HG03457 (cell line): ENCODE measurements around the gene MYO15B.

Experiments
- ATAC-seq: cut with Tn5 transposase; IDR thresholded peaks from one replicate; pipeline ENCODE4 v1.9.1; 2021; ENCODE audit warnings: moderate number of reproducible peaks; ENCODE audit not compliant: unreplicated experiment

MYO15B gene

DNA sequence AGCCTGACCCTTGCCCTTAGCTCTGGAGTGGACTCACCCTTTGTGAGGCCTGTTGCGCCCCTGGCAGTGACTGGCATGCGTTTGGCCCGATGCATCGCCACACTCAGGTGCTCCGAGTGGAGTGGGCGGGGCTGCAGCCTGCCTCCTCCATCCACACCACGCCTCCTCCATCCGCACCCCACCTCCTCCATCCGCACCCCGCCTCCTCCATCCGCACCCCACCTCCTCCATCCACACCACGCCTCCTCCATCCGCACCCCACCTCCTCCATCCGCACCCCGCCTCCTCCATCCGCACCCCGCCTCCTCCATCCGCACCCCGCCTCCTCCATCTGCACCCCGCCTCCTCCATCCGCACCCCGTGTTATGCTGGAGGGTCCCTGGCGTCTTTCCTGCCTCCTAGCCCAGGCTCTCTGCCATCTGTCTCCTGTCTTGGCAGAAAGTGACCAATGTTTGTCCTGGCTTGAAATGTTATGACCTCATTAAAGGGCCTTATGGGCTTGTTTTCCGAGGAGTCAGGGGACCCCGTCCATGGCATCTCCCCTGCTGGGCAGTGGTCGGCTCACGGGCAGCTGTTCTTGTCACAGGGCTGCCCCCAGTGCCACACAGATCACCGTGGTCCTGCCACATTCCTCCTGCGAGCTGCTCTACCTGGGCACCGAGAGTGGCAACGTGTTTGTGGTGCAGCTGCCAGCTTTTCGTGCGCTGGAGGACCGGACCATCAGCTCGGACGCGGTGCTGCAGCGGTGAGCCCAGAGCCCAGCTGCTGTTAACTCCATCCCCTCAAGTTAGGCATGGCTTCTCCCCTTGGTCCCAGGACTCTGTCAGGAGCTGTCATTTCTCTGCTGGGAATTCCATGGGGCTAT, 28.7 kb upstream of the MYO15B start:
- ATAC-seq = no peak

DNA sequence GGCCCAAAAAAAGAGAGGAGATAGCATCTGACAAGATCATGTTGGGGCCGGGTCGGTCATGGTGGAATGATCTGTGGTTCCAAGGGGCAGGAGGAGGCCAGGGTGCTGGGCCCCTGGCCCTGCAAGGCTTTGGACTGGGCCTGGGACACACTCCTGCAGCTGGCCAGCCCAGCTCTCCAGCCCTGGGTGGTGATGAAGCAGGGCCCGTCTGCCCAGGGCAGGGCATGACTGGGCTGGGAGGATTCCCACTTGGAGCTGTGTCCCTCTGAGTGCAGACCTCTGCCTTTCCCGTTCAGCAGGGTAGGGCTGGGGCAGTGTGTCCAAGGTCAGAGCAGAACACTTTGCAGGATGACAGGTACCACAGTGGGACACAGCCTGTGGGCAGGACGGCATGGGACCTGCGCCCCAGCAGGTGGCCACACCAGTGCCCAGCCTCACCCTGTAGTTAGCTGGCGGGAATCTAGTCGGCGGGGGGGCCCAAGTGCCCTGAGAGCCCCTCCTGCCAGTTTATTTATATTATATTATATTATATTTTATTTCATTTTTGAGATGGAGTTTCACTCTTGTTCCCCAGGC, 27.6 kb upstream of the MYO15B start:
- no peak for ATAC-seq

DNA sequence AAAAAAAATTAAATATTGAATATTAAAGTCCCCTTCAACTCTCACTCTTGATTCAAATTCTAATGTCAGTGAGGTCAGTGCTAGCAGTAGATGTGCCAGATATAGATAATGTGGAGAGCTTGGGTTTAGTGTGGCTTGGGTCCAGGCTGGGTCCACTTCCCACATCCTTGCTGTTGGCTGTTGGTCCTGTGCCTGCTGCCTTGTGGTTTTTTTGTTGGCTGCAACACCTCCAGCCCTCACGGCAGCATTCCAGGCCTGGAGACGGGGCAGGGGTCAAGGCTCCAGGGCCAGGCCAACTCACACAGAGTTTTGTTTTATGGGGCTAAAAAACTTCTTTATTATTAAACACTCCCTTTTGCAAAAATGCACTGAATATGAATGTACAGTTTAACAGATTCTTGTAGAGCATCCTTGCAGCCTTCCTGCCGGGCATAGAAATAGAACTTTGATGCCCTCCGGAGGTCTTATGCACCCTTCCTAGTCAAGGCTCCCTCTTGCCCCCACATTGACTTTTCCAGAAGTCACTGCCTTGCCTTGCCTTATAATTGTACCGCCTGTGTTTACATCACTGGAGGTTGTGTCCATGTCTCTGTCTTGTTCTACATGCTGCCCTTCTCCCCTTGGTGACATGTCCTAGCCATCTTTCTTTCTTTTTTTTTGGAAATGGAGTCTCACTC, 25.5 kb upstream of the MYO15B start:
- ATAC-seq = no peak

DNA sequence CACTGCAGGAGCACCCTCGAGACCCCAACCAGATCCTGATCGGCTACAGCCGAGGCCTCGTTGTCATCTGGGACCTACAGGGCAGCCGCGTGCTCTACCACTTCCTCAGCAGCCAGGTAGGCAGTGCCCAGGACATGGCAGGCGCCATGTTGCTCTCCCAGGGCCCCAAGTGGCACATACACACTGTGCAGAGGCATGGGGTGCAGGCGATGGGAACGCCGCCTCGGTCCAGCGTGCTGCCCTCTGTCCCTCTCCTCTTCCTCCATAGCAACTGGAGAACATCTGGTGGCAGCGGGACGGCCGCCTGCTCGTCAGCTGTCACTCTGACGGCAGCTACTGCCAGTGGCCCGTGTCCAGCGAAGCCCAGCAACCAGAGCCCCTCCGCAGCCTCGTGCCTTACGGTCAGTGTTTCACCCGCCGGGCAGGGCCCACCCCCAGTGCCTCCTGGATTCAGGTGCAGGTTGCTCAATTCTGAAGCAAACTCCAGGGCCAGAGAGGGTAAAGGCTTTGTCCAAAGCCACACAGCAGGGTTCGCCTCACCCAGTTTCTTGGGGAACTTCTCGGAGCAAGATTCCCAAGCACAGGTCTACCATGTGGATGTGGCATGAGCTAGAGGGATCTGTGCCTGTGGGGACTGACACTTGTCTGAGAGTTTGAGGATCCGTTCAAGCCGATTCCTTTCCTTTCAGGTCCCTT, 24.4 kb upstream of the MYO15B start:
- ATAC-seq = no peak

DNA sequence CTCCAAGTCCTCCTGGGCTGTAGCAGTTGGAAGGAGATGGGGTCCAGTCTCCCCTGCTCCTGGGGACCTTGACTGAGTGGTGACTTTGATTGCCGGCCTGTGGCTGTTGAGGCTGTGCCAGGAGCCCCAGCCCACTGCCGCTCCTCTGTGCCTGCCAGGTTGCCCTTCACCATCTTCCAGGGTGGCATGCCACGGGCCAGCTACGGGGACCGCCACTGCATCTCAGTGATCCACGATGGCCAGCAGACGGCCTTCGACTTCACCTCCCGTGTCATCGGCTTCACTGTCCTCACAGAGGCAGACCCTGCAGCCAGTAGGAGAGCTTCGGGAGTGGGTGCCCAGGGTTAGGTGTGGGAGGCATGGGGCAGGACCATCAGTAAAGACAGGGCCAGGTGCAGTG, 23.4 kb upstream of the MYO15B start:
- no peak for ATAC-seq

DNA sequence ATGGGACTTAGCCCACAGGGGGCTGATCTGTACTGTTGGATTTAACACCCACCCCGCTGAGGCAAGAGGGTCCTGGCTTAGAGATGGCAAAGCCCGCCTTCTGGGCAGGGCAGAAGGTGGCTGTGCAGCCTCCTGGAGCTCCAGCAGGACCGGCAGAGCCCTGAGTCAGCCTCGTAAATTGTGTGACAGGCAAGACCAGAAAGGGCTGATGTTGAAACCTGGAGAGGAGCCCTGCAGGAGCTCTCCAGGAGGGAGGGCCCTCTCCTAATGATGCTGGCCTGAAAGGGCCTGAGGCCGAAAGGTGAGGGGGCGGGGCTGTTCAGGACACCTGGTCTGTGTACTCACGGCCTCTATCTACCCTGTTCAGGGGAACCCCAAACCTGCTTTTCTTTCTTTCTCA, 22.5 kb upstream of the MYO15B start:
- ATAC-seq = no peak

DNA sequence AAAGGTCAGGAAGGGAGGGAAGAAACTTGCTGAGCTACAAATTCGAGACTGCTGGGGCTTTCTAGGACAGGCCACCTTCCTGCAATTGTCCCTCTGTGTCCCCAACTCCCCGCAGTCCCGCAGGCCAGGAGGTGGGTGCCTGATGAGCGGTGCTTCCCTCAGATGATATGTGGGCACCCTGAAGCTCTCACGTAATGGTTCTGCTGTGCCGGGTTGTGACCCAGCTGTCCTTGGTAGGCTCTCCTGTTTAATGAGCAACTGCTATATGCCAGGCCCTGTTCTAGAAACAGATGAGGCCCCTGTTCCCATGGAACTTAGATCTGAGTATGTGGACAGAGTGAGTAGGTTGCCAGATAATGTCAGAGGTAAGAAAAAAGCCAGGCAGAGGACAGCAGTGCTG, 22.0 kb upstream of the MYO15B start:
- no peak for ATAC-seq

DNA sequence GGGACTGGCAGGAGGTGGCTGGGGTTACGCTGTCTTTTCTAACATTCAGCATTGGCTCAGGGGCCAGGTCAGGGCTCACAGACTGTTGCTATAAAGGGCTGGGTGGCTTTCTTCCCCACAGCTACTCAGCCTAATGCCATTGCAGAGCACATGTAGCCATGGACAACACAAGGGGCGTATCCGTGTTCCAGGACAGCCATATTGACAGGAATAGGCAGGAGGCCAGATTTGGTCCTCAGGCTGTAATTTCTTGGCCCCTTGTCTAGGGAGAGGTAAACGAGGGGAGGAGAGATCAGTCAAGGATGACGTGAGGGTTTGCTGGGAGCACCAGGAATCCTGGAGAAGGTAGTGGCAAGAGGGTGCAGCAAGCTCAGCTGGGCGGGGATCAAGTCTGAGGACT, 21.2 kb upstream of the MYO15B start:
- no peak for ATAC-seq

DNA sequence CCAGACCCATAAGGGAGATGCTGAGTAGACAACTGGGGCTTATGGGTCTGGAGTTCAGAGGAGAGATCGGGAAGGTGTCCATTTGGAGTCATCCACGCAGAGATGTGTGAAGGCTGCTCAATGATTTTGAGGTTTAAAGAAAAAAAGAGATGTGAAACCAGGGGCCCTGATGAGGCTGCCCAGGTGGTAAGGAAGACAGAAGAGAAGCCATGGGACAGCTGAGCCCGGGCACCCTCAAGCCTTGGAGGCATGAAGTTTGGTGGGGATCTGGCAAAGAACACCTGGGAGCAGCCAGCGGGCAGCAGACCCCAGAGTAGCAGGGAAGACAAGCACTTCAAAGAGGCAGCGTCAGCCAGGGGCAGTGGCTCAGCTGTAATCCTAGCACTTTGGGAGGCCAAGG, 20.8 kb upstream of the MYO15B start:
- ATAC-seq = no peak

DNA sequence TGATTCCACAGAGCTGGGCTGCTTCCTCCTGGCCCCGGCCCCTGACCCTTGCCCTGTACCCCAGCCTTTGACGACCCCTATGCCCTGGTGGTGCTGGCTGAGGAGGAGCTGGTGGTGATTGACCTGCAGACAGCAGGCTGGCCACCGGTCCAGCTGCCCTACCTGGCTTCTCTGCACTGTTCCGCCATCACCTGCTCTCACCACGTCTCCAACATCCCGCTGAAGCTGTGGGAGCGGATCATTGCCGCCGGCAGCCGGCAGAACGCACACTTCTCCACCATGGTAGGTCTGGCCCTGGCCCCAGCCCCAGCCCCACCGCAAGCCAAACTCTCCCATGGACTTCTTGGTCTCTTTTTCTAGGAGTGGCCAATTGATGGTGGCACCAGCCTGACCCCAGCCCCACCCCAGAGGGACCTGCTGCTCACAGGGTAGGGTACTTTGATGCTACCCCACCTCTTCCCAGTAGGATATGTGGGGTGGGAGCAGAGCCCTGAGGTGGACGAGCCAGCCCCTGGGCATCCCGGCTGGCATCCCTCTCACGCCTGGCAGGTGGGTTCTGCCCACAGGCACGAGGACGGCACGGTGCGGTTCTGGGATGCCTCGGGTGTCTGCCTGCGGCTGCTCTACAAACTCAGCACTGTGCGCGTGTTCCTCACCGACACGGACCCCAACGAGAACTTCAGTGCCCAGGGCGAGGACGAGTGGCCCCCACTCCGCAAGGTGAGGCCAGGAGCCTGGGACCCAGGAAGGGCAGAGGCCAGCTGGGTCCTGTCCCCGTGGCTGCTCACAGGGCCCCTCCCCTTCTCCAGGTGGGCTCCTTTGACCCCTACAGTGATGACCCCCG, 19.0 kb upstream of the MYO15B start:
- no peak for ATAC-seq

DNA sequence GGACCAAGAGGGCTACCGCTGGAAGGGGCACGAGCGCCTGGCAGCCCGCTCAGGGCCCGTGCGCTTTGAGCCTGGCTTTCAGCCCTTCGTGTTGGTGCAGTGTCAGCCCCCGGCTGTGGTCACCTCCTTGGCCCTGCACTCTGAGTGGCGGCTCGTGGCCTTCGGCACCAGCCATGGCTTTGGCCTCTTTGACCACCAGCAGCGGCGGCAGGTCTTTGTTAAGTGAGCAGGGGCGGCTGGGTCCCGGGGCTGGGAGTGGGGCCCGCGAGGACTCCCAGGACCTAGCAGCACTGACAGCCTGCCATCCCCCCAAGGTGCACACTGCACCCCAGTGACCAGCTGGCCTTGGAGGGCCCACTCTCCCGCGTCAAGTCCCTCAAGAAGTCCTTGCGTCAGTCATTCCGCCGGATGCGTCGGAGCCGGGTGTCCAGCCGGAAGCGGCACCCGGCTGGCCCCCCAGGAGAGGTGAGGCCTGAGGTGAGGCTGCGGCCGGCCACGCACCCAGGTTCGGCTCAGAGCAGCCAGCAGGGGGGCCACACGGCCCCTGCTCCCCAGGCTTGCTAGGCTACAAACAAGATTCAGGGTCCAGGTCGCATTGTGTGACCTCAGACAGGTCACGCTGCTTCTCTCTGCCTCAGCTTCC, 17.4 kb upstream of the MYO15B start:
- no peak for ATAC-seq

DNA sequence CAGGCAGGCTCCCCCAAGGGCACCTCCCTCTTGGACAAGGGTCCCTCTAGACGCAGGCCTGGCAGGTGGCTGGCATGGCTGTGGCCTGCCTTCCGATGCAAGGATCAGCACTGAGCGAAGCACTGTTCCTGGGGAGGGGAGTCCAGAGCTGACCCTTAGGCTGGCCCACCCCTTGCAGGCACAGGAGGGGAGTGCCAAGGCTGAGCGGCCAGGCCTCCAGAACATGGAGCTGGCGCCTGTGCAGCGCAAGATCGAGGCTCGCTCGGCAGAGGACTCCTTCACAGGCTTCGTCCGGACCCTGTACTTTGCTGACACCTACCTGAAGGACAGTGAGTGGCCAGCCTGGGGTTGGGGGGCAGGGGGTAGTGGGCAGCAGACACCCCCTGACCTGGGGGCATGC, 16.8 kb upstream of the MYO15B start:
- no peak for ATAC-seq

DNA sequence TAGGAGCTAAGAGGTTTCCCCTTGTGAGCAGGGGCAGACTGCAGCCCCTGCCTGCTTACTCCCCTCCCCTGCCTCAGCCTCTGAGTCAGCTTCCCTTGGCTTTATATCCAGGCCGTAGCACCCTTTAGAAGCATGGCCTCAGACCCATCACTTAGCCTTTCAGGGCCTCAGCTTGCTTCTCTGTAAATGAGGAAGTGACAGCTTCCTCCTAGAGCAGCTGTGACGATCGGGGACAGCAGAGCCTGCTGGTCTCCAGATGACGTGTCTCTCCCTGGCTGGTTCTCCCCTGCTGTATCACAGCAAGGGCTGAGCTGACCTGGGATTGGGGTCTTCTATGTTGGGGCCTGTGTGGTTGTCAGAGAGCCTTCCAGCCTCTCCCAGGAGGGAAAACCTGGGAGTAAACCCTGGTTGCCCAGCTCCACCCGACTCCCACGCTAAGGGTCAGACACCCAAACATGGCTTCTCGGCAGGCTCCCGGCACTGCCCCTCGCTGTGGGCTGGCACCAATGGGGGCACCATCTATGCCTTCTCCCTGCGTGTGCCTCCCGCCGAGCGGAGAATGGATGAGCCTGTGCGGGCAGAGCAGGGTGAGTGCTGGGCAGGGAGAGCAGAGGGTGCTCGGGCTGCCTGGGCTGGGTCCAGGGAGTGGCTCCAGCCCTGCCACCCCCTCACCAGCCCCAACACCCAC, 16.3 kb upstream of the MYO15B start:
- no peak for ATAC-seq

DNA sequence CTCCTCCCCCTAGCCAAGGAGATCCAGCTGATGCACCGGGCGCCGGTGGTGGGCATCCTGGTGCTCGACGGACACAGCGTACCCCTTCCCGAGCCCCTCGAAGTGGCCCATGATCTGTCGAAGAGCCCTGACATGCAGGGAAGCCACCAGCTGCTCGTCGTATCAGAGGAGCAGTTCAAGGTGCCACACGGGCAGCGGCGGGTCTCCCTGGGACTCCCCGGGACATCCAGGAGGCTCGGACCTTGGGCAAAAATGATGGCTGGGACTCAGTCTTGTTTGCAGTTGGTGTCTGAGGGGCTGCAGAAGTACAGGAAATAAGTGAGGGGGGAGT, 15.8 kb upstream of the MYO15B start:
- no peak for ATAC-seq

DNA sequence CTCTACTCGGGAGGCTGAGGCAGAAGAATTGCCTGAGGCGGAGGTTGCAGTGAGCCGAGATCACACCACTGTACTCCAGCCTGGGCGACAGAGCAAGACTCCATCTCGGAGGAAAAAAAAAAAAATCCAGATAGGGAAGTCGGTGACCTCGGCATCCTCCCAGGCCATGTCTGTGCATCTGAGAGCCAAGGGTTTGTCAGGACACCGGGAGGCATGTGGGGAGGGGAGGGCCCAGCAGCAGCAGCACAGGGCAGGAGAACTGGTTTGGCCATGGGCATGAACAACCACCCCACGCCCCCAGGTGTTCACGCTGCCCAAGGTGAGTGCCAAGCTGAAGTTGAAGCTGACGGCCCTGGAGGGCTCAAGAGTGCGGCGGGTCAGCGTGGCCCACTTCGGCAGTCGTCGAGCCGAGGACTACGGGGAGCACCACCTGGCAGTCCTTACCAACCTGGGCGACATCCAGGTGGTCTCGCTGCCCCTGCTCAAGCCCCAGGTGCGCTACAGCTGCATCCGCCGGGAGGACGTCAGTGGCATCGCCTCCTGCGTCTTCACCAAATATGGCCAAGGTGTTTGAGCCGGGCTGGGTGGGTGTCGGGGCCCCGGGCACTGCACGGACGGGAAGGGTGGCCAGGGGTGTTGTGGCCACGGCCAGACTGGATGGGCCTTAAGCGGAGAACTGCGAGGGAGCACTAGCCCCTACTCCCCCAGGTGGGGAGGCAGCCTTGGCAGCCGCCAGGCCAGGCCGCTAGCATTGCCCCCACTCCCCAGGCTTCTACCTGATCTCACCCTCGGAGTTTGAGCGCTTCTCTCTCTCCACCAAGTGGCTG, 14.7 kb upstream of the MYO15B start:
- ATAC-seq = no peak

DNA sequence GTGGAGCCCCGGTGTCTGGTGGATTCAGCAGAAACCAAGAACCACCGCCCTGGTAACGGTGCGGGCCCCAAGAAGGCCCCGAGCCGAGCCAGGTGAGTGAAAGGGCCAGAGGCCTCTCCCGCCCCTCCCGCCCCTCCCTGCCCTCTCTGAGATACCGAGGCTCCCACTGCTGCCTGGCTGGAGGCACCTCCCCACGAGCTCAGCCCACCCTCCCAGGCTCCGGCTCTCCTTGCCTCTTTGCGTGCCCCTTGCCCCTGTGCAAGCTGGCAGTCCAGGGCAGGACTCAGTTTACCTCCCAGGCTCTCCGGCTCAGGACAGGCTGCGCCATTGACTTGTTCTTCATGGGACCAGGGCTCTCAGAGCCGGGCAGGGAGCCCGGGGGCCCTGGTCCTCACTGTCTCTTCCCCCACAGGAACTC, 14.1 kb upstream of the MYO15B start:
- ATAC-seq = no peak

DNA sequence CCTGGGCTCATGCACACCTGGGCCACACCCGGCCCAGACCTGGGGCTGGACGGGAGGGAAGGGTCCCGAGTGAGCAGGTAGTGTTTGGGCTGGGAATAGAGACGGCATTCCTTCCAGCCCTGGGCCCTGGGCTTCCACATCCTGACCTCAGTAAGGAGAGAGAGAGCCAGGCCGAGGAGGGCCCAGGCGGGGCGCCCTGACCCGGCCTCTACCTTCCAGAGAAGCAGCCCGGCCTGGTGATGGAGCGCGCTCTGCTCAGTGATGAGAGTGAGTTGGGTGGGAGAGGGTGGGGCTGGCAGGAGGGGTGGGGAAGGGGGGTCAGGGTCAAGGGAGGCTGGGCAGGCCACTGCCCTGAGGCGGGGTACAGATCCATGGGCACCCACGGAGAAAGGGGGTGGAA, 13.6 kb upstream of the MYO15B start:
- no peak for ATAC-seq

DNA sequence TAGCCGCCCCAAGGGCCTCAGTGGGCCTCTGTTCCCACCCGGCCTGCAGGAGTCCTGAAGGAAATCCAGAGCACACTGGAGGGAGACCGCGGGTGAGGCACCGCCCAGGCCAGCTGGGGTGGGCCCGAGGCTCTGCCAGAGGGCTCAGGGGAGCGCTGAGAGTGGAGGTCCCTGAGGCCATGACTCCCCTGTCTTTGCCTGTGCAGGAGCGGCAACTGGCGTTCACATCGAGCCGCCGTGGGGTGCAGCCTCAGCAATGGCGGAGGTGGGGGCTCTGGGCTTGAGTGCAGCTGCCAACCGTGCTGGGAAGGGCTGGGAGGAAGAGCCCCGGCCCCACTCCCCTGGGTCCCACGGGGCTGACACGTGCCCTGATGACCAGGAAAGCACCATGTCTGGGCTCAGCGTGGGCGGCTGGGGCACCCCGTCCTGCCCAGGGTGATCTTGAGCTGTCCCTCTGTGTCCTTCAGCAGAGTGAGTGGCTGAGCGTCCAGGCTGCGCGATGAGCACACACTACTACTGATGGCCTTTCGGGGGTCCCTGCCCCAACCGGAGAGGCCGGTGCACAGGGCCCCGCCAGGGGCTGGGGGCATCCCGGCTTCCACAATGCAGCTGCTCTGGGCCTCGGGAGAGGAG, 13.1 kb upstream of the MYO15B start:
- ATAC-seq = no peak
